Neural progenitor cell (in vitro differentiated cells): ENCODE results near the gene CRIP2. TPM values are rescaled to one million over a fixed set of nuclear protein-coding genes. Genes with fewer than 3 reads are reported as not detected.

Experiments
- DNase-seq: peaks from one replicate; pipeline ENCODE4 v3.0.0-alpha.2; 2016; ENCODE audit warnings: low spot score
- H2AFZ ChIP-seq: fragments of 200-600 bp; sonication (generic); replicated peaks from 2 replicates; pipeline ENCODE4 v1.6.1; 2016; ENCODE audit warnings: antibody characterized with exemption
- H3F3A ChIP-seq: fragments of 200-600 bp; sonication (generic); 2 replicates; pipeline ENCODE4 v1.6.1; 2016; ENCODE audit warnings: antibody characterized with exemption, low read depth
- H3K27ac ChIP-seq: fragments of 200-600 bp; sonication (generic); 2 replicates; pipeline ENCODE4 v1.5.1; 2016; ENCODE audit warnings: mild to moderate bottlenecking
- H3K27me3 ChIP-seq: fragments of 200-600 bp; sonication (generic); 2 replicates; pipeline ENCODE4 v1.6.1; 2016; ENCODE audit warnings: mild to moderate bottlenecking, moderate library complexity
- H3K36me3 ChIP-seq: fragments of 200-600 bp; sonication (generic); 2 replicates; pipeline ENCODE4 v1.5.1; 2016
- H3K4me1 ChIP-seq: fragments of 200-600 bp; sonication (generic); 2 replicates; pipeline ENCODE4 v1.6.1; 2016; ENCODE audit warnings: mixed run types
- H3K4me2 ChIP-seq: fragments of 200-600 bp; sonication (generic); 2 replicates; pipeline ENCODE4 v1.6.1; 2016
- H3K4me3 ChIP-seq: fragments of 200-600 bp; sonication (generic); 2 replicates; pipeline ENCODE4 v1.5.1; 2016
- H3K79me2 ChIP-seq: fragments of 200-600 bp; sonication (generic); 2 replicates; pipeline ENCODE4 v1.6.1; 2016; ENCODE audit warnings: low read depth
- H3K9ac ChIP-seq: fragments of 200-600 bp; sonication (generic); 2 replicates; pipeline ENCODE4 v1.6.1; 2016
- H3K9me3 ChIP-seq: fragments of 200-600 bp; sonication (generic); 2 replicates; pipeline ENCODE4 v1.5.1; 2016; ENCODE audit warnings: low read depth
- H4K20me1 ChIP-seq: fragments of 200-600 bp; sonication (generic); 2 replicates; pipeline ENCODE4 v1.6.1; 2016; ENCODE audit warnings: low read depth
- H3K27ac Mint-ChIP-seq: 3 replicates; pipeline ENCODE4 v1.8.0; 2021; ENCODE audit warnings: mixed read lengths
- H3K27me3 Mint-ChIP-seq: 2 replicates; pipeline ENCODE4 v1.8.0; 2022; ENCODE audit warnings: low read depth, mild to moderate bottlenecking, inconsistent platforms, moderate library complexity, mixed read lengths; ENCODE audit not compliant: insufficient read depth
- H3K36me3 Mint-ChIP-seq: 3 replicates; pipeline ENCODE4 v1.8.0; 2021; ENCODE audit warnings: mixed read lengths
- H3K4me1 Mint-ChIP-seq: 3 replicates; pipeline ENCODE4 v1.8.0; 2021; ENCODE audit warnings: mixed read lengths
- H3K4me3 Mint-ChIP-seq: 3 replicates; pipeline ENCODE4 v1.8.0; 2021; ENCODE audit warnings: mild to moderate bottlenecking, moderate library complexity, mixed read lengths
- H3K9me3 Mint-ChIP-seq: 3 replicates; pipeline ENCODE4 v1.8.0; 2020; ENCODE audit warnings: mixed read lengths
- CTCF ChIP-seq: fragments of 200-600 bp; sonication (generic); IDR thresholded peaks from 2 replicates; pipeline ENCODE4 v1.5.1; 2017; ENCODE audit warnings: antibody characterized with exemption, mild to moderate bottlenecking
- EZH2 ChIP-seq: fragments of 200-600 bp; sonication (generic); IDR thresholded peaks from 2 replicates; pipeline ENCODE4 v1.6.1; 2017; ENCODE audit warnings: antibody characterized with exemption, mild to moderate bottlenecking, moderate library complexity
- EZH2phosphoT487 ChIP-seq: fragments of 200-600 bp; sonication (generic); IDR thresholded peaks from 2 replicates; pipeline ENCODE4 v1.6.1; 2017; ENCODE audit warnings: antibody characterized with exemption
- total RNA-seq: library from RNA; depleted of rRNA; stranded (reverse); fragments of >200 nt; gene quantifications from 2 replicates; pipeline ENCODE4 v1.2.3, GENCODE V29; 2015; ENCODE audit warnings: low replicate concordance

The CRIP2 gene
- total RNA-seq, 1 donor from 2014 or later: 0.30 TPM

DNA sequence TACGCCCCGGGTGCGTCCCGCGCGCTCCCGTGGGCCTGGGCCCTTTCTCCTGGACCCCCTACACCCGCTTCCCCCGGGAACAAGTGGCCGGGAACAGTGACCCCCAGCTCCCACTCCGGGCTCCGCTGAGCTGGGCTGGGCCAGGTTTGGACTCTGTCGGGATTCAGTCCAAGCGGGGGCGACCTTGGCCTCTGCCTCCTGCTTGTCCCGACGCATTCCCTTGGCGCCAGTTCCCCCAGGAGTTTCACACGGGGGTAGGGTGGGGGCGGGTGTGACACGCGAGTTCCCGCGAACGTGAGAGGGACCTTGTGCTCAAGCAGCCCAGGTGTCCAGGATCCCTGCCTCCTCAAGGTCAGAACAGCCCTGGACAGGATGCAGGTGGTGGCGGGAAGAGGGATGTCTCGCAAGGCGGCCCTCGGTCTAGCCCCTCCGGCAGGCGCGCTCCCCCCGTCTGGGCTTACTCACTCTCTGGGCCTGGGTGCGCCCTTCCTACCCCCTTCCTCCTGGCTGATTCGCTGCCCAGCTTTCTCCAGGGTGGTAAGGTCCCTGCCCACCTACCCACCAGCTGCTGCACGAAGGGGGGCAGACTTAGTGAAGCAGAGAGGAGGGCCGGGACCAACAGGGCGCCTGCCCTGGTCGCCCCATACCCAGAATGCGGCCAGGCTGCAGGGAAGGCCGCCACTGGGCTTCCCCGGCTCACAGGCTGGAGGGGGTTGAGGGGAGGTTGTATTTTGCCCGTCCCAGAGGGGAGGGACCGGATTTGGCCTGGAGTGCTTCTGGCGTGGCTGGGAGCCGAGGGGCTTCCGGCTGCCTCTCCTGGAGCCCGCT is 862 bp downstream of the CRIP2 start:
- DNase-seq: peak; percentile 43
- Mint-ChIP-seq H3K4me3 (peak overlapping the region; percentile 83), H3K27me3 (peaks cover 9% of the 10 kb centered on the region), H3K4me1 (peaks cover 25% of the 10 kb centered on the region), H3K27ac (no peak overlapping the region), H3K36me3 (no peaks in the 10 kb centered on the region), H3K9me3 (no peaks in the 10 kb centered on the region)
- Histone ChIP-seq H3K9me3 (no peaks in the 10 kb centered on the region), H4K20me1 (peaks cover 73% of the 10 kb centered on the region), H3K79me2 (no peaks in the 10 kb centered on the region), H3K4me1 (peaks cover 44% of the 10 kb centered on the region), H3K4me2 (peak overlapping the region; percentile 98), H3K4me3 (peak overlapping the region; percentile 78), H2AFZ (peak overlapping the region; percentile 76), H3K9ac (no peak overlapping the region), H3K27ac (no peak overlapping the region), H3K36me3 (no peaks in the 10 kb centered on the region), H3K27me3 (peaks cover 59% of the 10 kb centered on the region), H3F3A (peaks cover 38% of the 10 kb centered on the region)
- TF ChIP-seq EZH2 (peak; percentile 81), CTCF (no peak), EZH2phosphoT487 (peak; percentile 49)

DNA sequence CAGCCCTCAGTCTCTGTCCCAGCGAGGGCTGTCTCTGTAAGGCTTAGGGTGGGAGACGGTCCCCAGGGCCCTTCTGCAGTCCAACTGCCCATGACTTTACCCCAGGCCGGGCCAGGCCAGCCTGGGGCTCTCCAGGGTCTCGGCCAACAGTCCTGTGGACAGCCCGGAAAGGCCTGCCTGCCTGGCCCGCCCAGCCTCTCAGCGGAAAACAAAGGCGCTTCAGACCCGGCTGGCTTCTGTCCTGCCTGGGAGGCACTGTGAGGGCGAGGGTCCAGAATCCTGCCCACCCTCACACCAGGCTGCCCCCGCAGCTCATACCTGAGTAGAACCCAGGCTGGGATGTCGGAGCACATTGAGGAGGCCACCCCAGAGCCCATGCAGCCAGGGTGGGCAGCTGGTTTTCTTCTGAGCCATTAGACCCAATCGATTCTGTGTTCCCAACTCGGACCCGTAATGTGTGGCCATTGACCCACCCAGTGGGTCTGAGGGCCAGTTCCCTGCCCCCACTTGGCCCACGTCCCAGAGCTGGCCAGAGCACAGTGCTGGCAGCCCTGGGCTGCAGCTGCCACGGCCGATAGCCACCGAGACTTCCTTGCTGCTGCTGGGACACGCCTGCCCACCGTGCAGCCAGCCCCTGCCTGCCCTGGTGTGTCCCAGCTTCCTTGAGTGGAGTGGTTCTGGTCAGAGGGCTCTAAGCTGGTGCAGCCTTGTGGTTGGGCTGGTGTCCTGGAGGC is 1.6 kb downstream of the CRIP2 start:
- no peak overlapping the region for H3K27ac ChIP-seq
- no peak overlapping the region for H2AFZ ChIP-seq
- Mint-ChIP-seq H3K4me1 (peaks cover 32% of the 10 kb centered on the region), H3K27ac (no peak overlapping the region), H3K27me3 (peaks cover 9% of the 10 kb centered on the region), H3K9me3 (no peaks in the 10 kb centered on the region), H3K4me3 (peak overlapping the region; percentile 83), H3K36me3 (no peaks in the 10 kb centered on the region)
- no peaks in the 10 kb centered on the region for H3K9me3 ChIP-seq
- H3K36me3 ChIP-seq: no peaks in the 10 kb centered on the region
- H3K4me1 ChIP-seq: peaks cover 42% of the 10 kb centered on the region
- H4K20me1 ChIP-seq: peaks cover 67% of the 10 kb centered on the region
- no peak overlapping the region for H3K9ac ChIP-seq
- H3K4me3 ChIP-seq: peak overlapping the region; percentile 78
- peak; percentile 34 for DNase-seq
- H3K27me3 ChIP-seq: peaks cover 67% of the 10 kb centered on the region
- H3K4me2 ChIP-seq: peak overlapping the region; percentile 98
- TF ChIP-seq EZH2 (no peak), EZH2phosphoT487 (no peak), CTCF (no peak)
- H3F3A ChIP-seq: peaks cover 31% of the 10 kb centered on the region
- no peaks in the 10 kb centered on the region for H3K79me2 ChIP-seq

DNA sequence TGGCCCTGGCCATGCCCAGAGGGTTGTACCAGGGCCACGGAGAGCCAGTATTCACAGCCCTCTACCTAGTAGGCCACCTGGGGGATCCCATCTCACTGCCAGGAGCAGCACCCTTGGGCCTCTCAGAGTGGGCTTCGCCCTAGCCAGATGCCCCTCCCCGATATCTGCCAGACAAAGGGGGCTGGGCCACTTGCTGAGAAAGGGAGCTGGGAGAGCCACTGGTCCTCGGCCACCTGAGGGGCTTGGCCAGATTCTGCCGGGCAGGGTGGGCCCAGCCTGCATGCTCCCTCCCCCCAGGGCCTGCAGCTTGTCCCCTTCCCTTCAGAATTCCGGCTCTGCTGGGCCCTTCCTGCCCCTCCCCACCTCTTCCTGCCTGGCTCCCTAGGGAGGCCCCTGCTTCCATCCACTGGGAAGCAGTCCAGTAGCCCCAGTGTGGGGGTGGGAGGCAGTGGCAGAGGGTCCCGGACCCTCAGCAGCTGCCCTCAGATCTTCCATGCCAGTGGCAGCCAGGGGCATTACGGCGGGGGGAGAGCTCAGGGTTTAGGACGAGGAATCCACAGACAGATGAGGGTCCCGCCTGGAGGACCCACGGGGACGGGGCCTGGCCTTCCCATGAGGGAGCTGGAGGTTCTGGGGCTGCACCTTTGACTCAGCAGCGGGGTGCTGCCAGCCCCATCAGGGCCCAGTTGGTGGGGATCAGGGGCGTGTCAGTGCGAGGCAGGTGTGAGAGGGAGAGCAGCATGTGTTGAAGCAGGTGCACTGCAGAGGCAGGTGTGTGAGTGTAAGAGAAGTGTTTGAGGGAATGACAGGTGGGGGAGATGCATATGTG is 2.4 kb downstream of the CRIP2 start:
- Mint-ChIP-seq H3K27ac (no peak overlapping the region), H3K36me3 (no peaks in the 10 kb centered on the region), H3K4me3 (peak overlapping the region; percentile 83), H3K4me1 (peaks cover 36% of the 10 kb centered on the region), H3K9me3 (no peaks in the 10 kb centered on the region), H3K27me3 (peaks cover 9% of the 10 kb centered on the region)
- Histone ChIP-seq H3K9ac (no peak overlapping the region), H3K79me2 (no peaks in the 10 kb centered on the region), H3K27me3 (peaks cover 75% of the 10 kb centered on the region), H4K20me1 (peaks cover 61% of the 10 kb centered on the region), H3K9me3 (no peaks in the 10 kb centered on the region), H2AFZ (no peak overlapping the region), H3K36me3 (no peaks in the 10 kb centered on the region), H3F3A (peaks cover 29% of the 10 kb centered on the region), H3K4me3 (no peak overlapping the region), H3K4me2 (no peak overlapping the region), H3K27ac (no peak overlapping the region), H3K4me1 (peaks cover 42% of the 10 kb centered on the region)
- no peak for TF ChIP-seq EZH2
- no peak for DNase-seq
